ENCODE results near the gene LRIT2. TPM values are rescaled to one million over a fixed set of nuclear protein-coding genes. Genes with fewer than 3 reads are reported as not detected.

LRIT2 gene
- total RNA-seq, 4 donors from 2014 or later, result not detected

DNA sequence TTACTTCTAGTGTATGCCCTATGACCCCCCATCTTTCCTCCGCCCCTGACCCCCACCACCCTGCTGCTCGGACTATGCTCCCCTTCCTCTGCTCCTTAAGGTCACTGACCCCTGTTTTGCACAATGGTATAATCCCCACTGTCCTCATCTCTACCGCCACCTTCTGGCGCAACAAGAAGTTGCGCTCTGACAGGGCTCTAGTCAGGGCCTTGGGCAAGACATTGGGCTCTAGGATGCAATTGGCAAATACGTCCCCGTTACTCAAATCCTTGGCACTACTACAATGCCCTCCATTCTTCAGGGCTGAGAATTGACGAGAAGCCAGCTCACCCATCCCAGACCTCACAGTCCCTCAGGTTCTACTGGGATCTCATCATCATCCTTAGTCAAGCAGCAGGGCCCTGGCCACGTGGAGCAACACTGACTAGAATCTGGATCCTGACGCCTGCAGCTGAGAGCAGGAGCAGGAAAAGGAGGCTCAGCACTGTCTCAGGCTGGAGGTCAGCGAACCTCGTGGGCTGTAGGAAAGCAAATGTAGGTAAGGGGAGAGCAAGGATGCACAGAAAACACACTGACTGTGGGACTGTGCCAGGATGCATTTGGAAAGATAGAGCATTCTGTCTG is 10.6 kb downstream of the LRIT2 start:
- Histone ChIP-seq H3K9me3 (no peaks in the 10 kb centered on the region), H3K27me3 (no peaks in the 10 kb centered on the region), H3K27ac (no peak overlapping the region), H3K4me1 (no peaks in the 10 kb centered on the region), H3K4me3 (no peak overlapping the region), H3K36me3 (no peaks in the 10 kb centered on the region)
- WGBS, 2 donors (ENCODE audit: low coverage in 1 of 2), result 50 to 54% methylated on average over 3 to 12 of the region's 12 CpGs
- intact Hi-C loops (cut with DNase I; ENCODE audit: low total_unique reads) (no loop called here), in situ Hi-C loops (cut with MboI; ENCODE audit: low pct_ligation_motif_present in 1 of 4, low pct_unique_long_range_greater_than_20kb in 1 of 4, low sequenced_read_pairs in 3 of 4) (no loop called here)
- peak; percentile 36 for DNase-seq
- TF ChIP-seq EP300 (IDR thresholded peaks at IDR 0.05; ENCODE audit: low read depth), result no peak
- TF ChIP-seq POLR2A (IDR thresholded peaks at IDR 0.05), result no peak
- TF ChIP-seq, protein P1, sequence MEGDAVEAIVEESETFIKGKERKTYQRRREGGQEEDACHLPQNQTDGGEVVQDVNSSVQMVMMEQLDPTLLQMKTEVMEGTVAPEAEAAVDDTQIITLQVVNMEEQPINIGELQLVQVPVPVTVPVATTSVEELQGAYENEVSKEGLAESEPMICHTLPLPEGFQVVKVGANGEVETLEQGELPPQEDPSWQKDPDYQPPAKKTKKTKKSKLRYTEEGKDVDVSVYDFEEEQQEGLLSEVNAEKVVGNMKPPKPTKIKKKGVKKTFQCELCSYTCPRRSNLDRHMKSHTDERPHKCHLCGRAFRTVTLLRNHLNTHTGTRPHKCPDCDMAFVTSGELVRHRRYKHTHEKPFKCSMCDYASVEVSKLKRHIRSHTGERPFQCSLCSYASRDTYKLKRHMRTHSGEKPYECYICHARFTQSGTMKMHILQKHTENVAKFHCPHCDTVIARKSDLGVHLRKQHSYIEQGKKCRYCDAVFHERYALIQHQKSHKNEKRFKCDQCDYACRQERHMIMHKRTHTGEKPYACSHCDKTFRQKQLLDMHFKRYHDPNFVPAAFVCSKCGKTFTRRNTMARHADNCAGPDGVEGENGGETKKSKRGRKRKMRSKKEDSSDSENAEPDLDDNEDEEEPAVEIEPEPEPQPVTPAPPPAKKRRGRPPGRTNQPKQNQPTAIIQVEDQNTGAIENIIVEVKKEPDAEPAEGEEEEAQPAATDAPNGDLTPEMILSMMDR (IDR thresholded peaks at IDR 0.05), result peak in 4 of 5 experiments; percentile 29 to 60 (median 40)

DNA sequence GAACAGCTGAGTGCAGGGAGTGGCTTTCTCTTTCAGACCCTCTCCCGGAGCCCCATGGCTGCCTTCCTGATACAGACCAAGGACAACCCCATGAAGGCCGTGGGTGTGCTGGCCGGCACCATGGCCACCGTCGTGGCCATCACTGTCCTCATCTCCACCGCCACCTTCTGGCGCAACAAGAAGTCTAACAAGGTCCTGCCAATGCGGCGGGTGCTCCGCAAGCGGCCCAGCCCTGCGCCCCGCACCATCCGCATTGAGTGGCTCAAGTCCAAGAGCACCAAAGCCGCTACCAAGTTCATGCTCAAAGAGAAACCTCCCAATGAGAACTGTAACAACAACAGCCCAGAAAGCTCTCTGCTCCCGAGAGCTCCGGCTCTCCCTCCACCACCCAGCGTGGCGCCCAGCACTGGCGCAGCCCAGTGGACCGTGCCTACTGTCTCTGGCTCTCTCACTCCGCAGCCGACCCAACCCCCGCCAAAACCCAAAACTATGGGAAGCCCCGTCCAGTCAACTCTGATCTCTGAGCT is 11.2 kb downstream of the LRIT2 start:
- 84% methylated on average over 24 of the region's 25 CpGs; no CpG with 5 or more reads in 1 of the 2 donors for WGBS, 2 donors (ENCODE audit: low coverage in 1 of 2)
- Histone ChIP-seq H3K36me3 (no peaks in the 10 kb centered on the region), H3K4me3 (no peak overlapping the region), H3K27me3 (no peaks in the 10 kb centered on the region), H3K27ac (no peak overlapping the region), H3K9me3 (no peaks in the 10 kb centered on the region), H3K4me1 (no peaks in the 10 kb centered on the region)
- TF ChIP-seq POLR2AphosphoS5 (IDR thresholded peaks at IDR 0.05) (no peak), POLR2A (IDR thresholded peaks at IDR 0.05) (no peak), EP300 (IDR thresholded peaks at IDR 0.05; ENCODE audit: low read depth) (no peak)
- TF ChIP-seq, protein P1 (IDR thresholded peaks at IDR 0.05), result no peak
- DNase-seq, result no peak
- in situ Hi-C loops (cut with MboI; ENCODE audit: low pct_ligation_motif_present in 1 of 4, low pct_unique_long_range_greater_than_20kb in 1 of 4, low sequenced_read_pairs in 3 of 4), result no loop called here
- intact Hi-C loops (cut with DNase I; ENCODE audit: low total_unique reads), result no loop called here

DNA sequence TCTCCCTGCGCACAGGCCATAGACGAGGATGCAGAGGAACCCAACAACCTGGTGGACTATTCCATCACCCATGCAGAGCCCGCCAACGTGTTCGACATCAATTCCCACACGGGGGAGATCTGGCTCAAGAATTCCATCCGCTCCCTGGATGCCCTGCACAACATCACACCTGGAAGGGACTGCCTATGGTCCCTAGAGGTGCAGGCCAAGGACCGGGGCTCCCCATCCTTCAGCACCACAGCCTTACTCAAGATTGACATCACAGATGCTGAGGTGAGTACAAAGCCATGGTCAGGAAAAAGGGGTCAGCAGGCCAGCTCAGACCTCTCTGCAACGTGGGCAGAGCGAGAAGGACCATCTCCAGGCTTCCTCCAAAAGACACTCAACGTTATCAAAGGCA is 12.3 kb downstream of the LRIT2 start:
- intact Hi-C loops (cut with DNase I; ENCODE audit: low total_unique reads) (no loop called here), in situ Hi-C loops (cut with MboI; ENCODE audit: low pct_ligation_motif_present in 1 of 4, low pct_unique_long_range_greater_than_20kb in 1 of 4, low sequenced_read_pairs in 3 of 4) (no loop called here)
- 84 to 100% methylated on average over 1 to 11 of the region's 11 CpGs for WGBS, 2 donors (ENCODE audit: low coverage in 1 of 2)
- H3K9me3 ChIP-seq, result no peaks in the 10 kb centered on the region
- TF ChIP-seq, protein P1 (IDR thresholded peaks at IDR 0.05), result no peak
- TF ChIP-seq POLR2A (IDR thresholded peaks at IDR 0.05), result no peak
- no peak for TF ChIP-seq EP300 (IDR thresholded peaks at IDR 0.05; ENCODE audit: low read depth)
- no peak for TF ChIP-seq POLR2AphosphoS5 (IDR thresholded peaks at IDR 0.05)
- H3K36me3 ChIP-seq, result no peaks in the 10 kb centered on the region
- DNase-seq, result no peak
- no peak overlapping the region for H3K4me3 ChIP-seq
- H3K4me1 ChIP-seq, result no peaks in the 10 kb centered on the region
- no peaks in the 10 kb centered on the region for H3K27me3 ChIP-seq
- H3K27ac ChIP-seq, result no peak overlapping the region

DNA sequence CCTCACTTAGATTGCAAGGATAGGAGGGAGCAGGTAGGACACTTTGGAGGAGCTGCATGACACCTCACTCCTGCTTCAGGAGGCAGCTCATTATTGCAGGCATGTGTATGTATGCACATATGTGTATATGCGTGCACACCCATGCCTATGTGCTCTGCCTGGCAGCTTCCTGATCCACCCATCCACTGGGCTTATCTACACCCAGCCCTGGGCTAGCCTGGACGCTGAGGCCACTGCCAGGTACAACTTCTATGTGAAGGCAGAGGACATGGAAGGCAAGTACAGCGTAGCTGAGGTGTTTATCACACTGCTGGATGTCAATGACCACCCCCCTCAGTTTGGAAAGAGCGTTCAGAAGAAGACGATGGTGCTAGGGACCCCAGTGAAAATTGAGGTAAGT is 13.3 kb downstream of the LRIT2 start:
- TF ChIP-seq POLR2A (IDR thresholded peaks at IDR 0.05) (no peak), EP300 (IDR thresholded peaks at IDR 0.05; ENCODE audit: low read depth) (no peak), POLR2AphosphoS5 (IDR thresholded peaks at IDR 0.05) (no peak)
- TF ChIP-seq, protein P1 (IDR thresholded peaks at IDR 0.05), result no peak
- in situ Hi-C loops (cut with MboI; ENCODE audit: low pct_ligation_motif_present in 1 of 4, low pct_unique_long_range_greater_than_20kb in 1 of 4, low sequenced_read_pairs in 3 of 4), result no loop called here
- no peak for DNase-seq
- Histone ChIP-seq H3K9me3 (no peaks in the 10 kb centered on the region), H3K27me3 (no peaks in the 10 kb centered on the region), H3K36me3 (no peaks in the 10 kb centered on the region), H3K4me3 (no peak overlapping the region), H3K4me1 (no peaks in the 10 kb centered on the region), H3K27ac (no peak overlapping the region)
- WGBS, 2 donors (ENCODE audit: low coverage in 1 of 2), result 71% methylated on average over 5 of the region's 5 CpGs; no CpG with 5 or more reads in 1 of the 2 donors
- intact Hi-C loops (cut with DNase I; ENCODE audit: low total_unique reads), result no loop called here

Measured in transverse colon (tissue), 4 donors.